WERI-Rb-1 (cell line): ENCODE results near the gene ANKRD49.

ENCODE experiments used
- DNase-seq: peaks from one replicate; pipeline ENCODE4 v3.0.0-alpha.2; 2020
- H3K27ac ChIP-seq: fragments of 250-450 bp; sonication (Bioruptor Pico); 2 replicates; pipeline ENCODE4 v1.5.1; 2020; ENCODE audit warnings: mild to moderate bottlenecking, moderate library complexity
- H3K27me3 ChIP-seq: fragments of 250-450 bp; sonication (Bioruptor Pico); 2 replicates; pipeline ENCODE4 v1.5.1; 2021; ENCODE audit warnings: mild to moderate bottlenecking, low read depth, moderate library complexity; ENCODE audit not compliant: insufficient read depth, severe bottlenecking
- H3K36me3 ChIP-seq: fragments of 250-450 bp; sonication (Bioruptor Pico); 2 replicates; pipeline ENCODE4 v1.5.1; 2020; ENCODE audit warnings: mild to moderate bottlenecking, moderate library complexity
- H3K4me3 ChIP-seq: 2 replicates; pipeline ENCODE4 v1.5.1; 2011; ENCODE audit warnings: low read depth, mild to moderate bottlenecking, control low read depth, low read length
- H3K9me3 ChIP-seq: fragments of 250-450 bp; sonication (Bioruptor Pico); 2 replicates; pipeline ENCODE4 v1.5.1; 2021; ENCODE audit warnings: mild to moderate bottlenecking, moderate library complexity; ENCODE audit not compliant: severe bottlenecking
- CTCF ChIP-seq: IDR thresholded peaks from 2 replicates; pipeline ENCODE4 v1.5.1; 2011; ENCODE audit warnings: low read depth, mild to moderate bottlenecking, control low read depth, inconsistent platforms, low read length

Gene ANKRD49

GRCh38 chr11:94511932-94512781 is 18.4 kb downstream of the ANKRD49 start, which contains the start of gene C11orf97:
TSS of gene C11orf97 (plus strand) at chr11:94512461. CDS start at chr11:94512529, 68 bp downstream.
- Histone ChIP-seq H3K27me3 (no peaks in the 10 kb centered on the region), H3K36me3 (no peaks in the 10 kb centered on the region), H3K27ac (no peak within 1 kb of the TSS), H3K4me3 (peak within 1 kb of the TSS; percentile 58), H3K9me3 (no peaks in the 10 kb centered on the region)
- DNase-seq: peak; percentile 64
- no peak for TF ChIP-seq CTCF

- DNase-seq: no peak
- no peak overlapping the region for H3K27ac ChIP-seq
- no peaks in the 10 kb centered on the region for H3K27me3 ChIP-seq
- H3K4me3 ChIP-seq: no peak overlapping the region
- no peaks in the 10 kb centered on the region for H3K9me3 ChIP-seq
- H3K36me3 ChIP-seq: no peaks in the 10 kb centered on the region
- no peak for TF ChIP-seq CTCF
Measured at GRCh38 chr11:94513091-94513490, 19.3 kb downstream of the ANKRD49 start.

DNA sequence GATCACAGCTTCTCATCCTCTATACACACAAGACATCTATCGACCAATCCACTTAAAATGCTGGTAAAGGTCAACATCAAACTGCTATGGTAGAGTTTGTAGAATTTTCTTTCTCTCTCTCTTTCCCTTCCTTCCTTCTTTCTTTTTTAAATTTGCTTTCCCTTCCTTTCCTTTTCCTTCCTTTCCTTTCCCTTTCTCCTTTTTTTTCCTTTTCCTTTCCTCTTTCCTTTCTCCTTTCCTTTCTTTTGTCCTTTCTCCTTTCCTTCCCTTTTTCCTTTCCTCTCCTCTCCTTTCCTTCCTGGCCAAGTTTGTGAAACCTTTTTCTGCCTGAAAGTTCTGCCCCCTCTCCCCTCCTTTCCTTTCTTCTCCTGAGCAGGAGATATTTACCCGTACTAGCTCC is 21.6 kb downstream of the ANKRD49 start:
- Histone ChIP-seq H3K27me3 (no peaks in the 10 kb centered on the region), H3K4me3 (no peak overlapping the region), H3K36me3 (no peaks in the 10 kb centered on the region), H3K9me3 (no peaks in the 10 kb centered on the region), H3K27ac (no peak overlapping the region)
- TF ChIP-seq CTCF: no peak
- DNase-seq: no peak

DNA sequence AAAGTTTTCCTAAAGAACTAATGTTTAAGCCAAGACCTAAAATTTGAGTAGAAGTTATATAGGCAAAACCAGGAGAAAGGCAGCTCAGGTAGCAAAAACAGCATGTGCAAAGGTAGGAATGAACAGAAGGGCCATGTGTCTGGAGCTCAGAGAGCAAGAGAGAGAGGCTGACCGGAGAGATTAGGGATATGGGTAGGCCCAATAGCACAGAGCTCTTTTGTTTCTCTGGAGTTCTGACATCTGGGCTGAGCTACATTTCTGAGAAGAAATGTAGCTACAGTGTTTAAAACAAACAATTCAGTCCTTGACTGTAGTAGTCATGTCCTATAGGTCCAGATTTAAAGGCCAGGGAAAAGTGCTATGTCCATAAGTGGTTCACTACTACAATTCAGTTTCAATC is 22.9 kb downstream of the ANKRD49 start:
- H3K36me3 ChIP-seq: no peaks in the 10 kb centered on the region
- H3K27me3 ChIP-seq: no peaks in the 10 kb centered on the region
- no peak for DNase-seq
- no peak overlapping the region for H3K27ac ChIP-seq
- H3K9me3 ChIP-seq: no peaks in the 10 kb centered on the region
- H3K4me3 ChIP-seq: no peak overlapping the region
- TF ChIP-seq CTCF: no peak

GRCh38 chr11:94518300-94518699 is 24.5 kb downstream of the ANKRD49 start:
- no peak for DNase-seq
- no peaks in the 10 kb centered on the region for H3K36me3 ChIP-seq
- no peak for TF ChIP-seq CTCF
- H3K27me3 ChIP-seq: no peaks in the 10 kb centered on the region
- no peak overlapping the region for H3K4me3 ChIP-seq
- H3K9me3 ChIP-seq: no peaks in the 10 kb centered on the region
- H3K27ac ChIP-seq: no peak overlapping the region
